Stimulated activated CD4-positive, alpha-beta T cell treated with anti-CD3 and anti-CD28 coated beads, Interleukin-15, amount 100 ng/mL, for 24 hours (primary cell): ENCODE data around the gene AKR1B15.
"Not testable (repeated sequence)": the region's sequence is repeated elsewhere in the genome, so short reads cannot be mapped to it uniquely, and the experiment has no call there.

Source experiments
- DNase-seq: peaks from one replicate; pipeline ENCODE4 v3.0.0-alpha.2; 2020

The AKR1B15 gene

DNA sequence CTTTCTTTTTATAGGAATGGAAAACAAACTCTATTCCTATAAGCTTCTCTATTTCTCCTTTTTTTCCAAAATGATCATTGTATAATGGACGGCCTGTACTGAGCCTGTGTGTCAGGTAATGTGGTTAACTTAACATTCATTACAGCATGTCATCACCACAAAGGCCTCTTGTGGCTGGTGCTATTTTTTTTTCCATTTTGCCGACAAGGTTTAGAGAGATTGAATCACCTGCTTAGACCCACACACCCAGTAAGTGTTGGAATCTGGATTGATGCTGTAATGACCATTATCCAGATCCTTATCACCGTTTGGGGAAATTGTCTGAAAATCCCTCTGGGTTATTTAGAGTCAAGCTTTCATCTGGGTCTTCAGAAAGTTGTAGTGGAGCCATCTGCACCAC lies 18.5 kb downstream of the AKR1B15 start:
- DNase-seq, result no peak

DNA sequence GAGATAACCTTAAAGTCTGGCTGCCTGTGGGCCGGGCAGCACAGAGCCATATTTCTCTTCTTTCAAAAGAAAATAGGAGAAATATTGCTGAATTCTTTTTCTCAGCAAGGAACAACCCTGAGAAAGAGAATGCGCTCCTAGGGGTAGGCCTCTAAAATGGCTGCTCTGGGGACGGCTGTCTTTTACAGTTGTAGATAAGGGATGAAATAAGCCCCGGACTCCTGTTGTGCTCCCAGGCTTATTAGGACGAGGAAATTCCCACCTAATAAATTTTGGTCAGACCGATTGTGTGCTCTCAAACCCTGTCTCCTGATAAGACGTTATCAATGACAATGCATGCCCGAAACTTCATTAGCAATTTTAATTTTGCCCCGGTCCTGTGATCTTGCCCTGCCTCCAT lies 21.1 kb downstream of the AKR1B15 start:
- DNase-seq, result not testable (repeated sequence)

DNA sequence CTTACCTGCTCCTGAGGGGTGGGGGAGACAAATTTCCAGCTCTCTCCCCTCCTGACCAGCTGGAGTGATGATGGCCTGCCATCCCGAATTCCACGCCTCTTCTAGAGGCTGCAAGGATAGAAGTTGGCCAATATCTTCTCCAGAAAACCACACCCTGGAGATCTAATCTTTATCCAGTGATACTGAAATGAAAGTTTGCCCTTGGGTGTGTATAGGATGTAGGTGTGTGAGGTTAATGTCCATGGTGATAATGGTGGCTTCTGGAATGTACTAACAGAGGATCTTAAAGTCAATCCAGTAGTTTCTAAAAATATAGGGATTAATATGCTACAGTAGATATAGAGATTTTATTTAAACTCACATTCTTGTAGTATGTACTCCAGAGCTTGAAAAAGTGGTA lies 22.2 kb downstream of the AKR1B15 start:
- no peak for DNase-seq

DNA sequence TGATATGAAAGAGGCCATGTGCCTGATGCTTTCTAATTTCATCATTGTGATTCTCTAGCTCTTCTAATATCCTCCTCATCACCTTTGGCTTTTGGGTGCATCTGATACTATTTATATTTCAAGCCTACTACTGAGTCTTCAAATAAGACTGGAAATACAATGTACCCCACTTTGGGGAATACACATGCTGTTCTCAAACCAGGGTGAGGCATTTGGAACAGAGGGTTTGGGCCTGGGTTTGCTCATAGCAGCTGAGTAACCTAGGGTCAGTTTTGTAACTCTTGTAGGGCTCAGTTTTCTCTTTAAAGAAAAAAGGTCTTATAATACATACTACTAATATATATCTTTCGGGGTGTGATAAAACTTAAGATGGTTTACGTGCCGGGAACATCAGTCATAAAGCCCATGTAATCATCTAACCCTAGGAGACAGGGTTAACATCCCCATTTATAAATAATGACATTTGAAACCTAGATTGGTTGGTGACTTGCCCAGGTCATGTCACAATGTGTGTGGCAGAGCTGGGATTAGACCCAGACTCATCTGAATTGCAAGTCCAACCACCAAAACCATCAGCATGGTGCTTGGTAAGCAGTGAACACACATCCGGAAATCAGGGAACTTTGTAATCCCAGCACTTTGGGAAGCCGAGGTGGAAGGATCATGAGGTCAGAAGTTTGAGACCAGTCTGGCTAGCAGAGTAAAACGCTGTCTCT lies 23.0 kb downstream of the AKR1B15 start:
- DNase-seq, result no peak

DNA sequence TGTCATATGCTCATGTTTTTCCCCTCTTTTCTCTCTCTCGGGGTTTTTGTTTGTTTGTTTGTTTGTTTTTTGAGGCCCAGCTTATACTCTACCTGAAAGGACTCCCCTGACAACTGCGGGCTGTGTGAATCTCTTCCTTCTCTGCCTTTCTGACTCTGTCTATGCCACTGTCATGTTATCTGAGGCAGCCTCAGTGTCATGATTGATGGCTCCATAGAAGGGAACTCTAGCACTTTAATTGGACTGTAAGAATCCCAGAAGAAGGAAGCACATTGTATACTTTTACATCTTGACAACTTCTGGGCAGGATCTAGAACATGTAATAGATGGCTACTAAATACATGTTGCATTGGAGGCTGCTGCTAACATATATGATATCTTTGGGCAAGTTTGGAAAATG lies 25.4 kb downstream of the AKR1B15 start:
- DNase-seq, result no peak

DNA sequence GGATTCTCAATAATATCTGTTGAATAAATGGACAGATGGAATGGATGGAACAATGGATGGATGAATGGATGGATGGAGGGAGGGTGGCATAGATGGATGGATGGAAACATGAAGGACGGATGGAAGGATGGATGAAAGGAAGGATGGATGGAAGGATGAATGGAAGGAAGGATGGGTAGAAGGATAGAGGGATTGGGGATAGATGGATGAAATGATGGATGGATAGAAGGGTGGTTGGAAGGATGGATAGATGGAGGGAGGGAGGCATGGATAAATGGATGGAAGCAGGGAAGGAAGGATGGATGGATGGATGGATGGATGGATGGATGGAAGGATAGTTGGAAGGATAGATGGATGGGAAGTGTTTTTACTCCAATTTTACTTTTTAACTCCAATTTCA lies 35.4 kb downstream of the AKR1B15 start:
- DNase-seq, result no peak

DNA sequence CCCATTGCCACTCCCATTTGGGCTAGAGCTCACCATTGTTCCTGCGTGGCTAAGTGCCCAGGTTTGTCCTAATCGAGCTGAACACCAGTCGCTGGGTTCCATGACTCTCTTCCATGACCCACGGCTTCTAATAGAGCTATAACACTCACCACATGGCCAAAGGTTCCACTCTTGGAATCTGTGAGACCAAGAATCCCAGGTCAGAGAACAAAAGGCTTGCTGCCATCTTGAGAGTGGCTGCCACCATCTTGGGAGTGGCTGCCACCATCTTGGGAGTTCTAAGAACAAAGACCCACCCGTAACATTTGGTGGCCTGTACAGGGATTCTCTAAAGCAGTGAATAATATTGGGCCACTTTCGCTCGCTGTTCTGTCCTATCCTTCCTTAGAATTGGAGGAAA lies 37.0 kb downstream of the AKR1B15 start:
- no peak for DNase-seq

DNA sequence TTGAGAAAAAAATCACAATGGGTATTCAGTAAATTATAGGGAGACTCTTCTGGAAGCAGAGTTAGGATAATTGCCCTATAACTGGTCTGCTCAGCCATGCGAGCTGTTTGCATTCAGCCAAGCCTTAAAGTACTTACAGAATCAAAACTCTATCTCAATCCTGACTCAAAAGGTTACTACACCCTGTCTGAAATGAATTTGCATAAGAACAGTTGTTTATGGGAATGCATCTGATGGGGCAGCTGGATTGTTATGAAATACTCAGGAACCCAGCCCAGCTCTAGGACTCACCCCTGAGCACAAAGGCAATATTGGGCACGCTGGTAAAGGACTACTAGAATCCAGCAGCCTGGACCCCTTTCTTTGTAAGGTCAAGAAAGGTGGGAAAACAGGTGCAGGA lies 38.8 kb downstream of the AKR1B15 start:
- no peak for DNase-seq

DNA sequence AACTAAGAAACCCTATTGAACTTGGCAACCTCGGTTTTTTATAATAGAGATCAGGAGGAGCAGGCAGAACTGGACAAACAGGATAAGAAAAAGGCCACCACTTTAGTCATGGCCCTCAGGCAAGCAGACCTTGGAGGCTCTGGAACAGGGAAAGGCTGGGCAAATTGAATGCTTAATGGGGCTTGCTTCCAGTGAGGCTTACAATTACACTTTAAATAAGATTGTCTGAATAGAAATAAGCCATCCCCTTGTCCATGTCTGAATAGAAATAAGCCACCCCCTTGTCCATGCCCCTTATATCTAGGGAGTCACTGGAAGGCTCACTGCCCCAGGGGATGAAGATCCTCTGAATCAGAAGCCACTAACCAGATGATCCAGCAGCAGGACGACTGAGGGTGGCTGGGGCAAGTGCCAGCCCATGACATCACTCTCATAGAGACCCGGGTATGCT lies 40.6 kb downstream of the AKR1B15 start:
- no peak for DNase-seq

DNA sequence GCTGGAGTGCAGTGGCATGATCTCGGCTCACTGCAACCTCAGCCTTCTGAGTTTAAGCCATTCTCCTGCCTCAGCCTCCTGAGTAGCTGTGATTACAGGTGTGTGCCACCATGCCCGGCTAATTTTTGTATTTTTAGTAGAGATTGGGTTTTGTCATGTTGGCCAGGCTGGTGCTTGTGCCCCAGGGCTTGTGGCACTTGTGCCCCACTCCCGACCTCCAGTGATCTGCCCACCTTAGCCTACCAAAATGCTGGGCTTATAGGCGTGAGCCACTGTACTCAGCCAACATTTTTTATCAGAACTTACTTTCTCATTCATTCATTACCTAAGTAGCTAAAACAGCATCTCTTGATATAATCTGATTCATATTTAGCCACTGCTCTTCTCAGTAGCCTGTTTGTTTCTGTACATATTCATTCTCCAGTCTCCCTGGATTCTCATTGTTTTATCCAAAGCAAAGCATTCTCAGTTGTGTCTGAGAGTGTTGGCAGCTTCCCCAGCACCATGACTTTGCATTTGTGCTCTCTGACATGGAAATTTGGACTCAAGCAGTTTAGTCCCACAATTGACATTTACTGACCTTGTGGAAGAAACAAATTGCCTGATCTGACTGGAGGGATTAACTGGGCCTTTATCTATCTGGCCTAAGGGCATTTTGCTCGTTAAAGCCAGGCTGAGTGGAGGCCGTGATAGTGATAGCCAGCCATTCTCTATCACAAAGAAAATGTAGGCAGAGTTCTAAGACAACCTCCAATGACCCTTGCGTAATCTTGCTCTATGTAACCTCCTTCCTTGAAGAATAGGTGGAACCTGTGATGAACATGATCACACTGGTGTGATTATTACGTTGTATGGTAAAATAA lies 44.9 kb downstream of the AKR1B15 start:
- no peak for DNase-seq

DNA sequence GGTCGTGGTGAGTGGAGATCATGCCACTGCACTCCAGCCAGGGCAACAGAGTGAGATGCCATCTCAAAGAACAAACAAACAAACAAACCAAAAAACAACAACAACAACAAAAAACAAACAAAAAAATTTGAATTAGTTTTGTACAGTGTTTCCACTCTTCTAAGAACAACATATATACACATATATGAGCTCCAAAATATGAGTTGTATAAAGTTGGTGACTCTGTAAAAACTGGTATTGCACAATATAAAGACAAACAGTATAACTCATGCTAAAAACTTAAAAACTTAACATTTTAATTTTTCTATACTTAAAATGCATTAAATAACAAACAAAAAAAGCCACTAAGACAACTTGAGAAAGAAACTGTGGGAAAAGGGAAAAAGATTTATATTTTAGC lies 46.0 kb downstream of the AKR1B15 start:
- DNase-seq, result no peak

DNA sequence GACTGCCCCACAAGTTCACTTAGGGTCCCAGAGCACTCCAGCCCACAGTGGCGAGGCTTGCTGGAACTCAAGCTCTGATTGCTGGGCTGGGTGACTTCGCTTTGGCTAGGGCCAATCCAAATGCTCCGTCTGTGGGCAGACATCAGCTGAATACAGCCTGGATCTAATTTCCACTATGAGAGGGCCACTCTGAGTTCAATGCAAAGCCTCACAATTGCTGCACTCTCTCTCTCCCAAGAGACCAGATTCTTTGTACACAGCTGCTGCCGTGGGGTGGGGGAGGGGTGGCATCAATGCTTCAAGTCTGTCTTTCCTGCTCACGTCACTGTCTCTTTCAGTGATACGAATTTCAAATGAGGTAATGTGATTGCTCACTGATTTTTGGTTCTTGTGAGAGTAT lies 50.5 kb downstream of the AKR1B15 start:
- DNase-seq, result no peak

DNA sequence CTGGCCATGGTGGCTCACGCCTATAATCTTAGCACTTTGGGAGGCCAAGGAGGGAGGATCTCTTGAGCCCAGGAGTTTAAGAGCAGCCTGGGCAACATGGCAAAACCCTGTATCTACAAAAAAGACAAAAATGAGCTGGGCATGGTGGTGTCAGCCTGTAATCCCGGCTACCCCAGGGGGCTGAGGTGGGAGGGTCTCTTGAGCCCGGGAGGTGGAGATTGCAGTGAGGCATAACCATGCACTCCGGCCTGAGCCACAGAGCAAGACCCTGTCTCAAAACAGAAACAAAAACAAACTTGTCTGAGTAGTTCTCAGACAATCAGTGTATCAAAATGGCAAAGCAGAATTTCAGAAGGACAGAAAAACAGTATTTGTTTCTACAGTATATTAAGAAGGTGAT lies 52.5 kb downstream of the AKR1B15 start:
- DNase-seq, result no peak

DNA sequence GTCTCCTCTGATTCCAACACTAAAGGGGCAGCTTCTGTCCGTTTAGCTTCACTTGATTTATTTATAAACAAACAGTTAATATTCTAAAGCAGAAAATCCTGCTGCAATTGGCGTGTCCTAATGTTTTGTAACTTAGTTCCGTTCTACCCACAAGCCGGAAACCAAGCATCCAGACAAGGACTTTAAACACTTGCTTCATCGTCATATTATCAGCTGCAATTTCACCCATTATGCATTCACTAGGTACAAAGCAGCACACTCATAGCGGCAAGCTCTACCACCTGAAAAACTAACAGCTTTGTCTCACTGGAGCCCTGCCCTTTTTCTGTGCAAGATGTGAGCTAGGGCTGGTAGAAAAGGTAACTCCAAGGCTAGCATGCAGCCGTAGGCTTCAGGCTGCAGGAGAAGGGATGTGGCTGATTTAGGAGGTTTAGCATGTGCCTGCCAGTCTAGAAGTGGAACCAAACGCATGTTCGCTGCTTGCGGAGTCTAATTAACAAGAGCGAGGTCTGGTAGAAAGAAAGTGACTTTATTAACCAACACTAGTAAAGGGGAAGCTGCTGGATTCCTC lies 54.1 kb downstream of the AKR1B15 start:
- DNase-seq, result no peak

DNA sequence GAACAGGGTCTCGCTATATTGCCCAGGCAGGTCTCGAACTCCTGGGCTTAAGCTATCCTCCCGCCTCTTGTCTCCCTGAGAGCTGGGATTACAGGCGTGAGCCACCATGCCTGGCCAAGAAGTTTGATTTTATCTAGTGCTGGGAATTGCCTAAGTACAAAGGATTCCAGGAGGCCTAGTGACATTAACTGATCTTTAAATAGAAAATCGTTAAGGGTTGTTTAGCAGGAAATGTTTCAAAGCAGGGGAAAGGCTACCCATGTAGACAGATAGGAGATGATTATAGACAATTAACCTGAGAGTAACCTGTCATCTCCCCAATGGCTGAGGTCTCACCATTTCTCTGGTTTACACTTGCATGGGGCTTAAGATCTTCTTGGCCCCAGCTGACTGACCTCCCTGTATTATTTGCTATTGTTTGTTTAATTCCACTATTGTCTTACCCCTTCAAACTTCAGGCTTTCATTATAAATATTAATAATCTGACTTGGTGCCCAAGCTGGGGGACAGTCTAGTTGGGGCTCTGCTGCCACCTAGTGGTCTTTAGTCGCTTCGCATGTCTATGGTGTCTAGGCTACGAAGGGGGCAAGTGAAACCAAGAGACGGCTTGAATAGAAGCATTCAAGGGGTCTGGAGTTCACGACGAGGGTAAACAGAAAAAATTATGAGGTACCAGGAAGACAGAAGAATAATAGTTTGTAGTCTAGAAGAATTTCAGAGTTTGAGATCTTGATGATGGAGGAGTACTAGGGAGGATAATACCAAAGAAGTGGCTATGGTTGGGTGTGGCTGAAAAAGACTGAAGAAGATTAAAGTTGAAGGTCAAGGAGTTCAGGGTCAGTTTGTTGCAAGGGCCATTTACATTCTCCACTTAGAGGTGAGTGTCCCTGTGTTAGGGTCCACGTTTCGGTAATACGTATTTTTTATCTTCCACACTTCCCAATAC lies 57.3 kb downstream of the AKR1B15 start:
- peak; percentile 68 for DNase-seq

DNA sequence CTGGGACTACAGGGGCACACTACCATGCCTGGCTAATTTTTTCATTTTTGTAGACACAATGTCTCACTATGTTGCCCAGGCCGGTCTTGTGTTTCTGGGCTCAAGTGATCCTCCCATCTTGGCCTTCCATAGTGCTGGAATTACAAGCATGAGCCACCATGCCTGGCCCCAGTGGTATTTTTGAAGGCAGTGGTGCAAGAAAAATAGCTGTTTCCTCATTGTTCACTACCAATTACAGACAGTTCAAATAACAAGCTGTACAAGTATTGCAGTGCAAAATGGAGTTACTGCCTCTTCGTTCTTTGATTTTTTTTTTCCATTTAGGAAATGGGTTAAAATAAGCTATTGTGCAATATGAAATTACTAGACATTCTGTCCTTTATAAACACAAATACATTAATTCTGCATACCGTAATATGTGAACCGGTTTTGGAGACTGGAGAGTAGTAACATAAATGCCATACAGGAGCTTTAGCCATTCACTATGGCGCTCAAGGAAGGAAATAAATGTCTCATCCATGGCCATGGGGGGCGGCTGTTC lies 62.8 kb downstream of the AKR1B15 start:
- DNase-seq, result no peak

DNA sequence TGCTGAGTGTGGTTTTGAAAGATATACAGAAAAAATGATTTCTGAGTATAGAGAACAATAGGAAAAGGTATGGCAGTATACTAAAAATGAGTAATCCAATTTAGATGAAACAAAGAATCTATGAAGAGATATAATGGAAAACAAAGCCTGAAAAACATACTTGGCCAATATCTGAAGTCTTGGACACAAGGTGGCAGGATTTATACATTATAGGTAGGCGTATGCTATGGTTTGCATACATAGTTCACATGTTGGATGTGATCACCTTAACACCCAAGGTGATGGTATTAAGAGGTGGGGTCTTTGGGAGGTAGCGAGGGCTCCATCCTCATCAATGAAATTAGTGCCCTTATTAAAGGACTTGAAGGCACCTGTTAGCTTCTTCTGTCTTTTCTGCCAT lies 63.3 kb downstream of the AKR1B15 start:
- no peak for DNase-seq

DNA sequence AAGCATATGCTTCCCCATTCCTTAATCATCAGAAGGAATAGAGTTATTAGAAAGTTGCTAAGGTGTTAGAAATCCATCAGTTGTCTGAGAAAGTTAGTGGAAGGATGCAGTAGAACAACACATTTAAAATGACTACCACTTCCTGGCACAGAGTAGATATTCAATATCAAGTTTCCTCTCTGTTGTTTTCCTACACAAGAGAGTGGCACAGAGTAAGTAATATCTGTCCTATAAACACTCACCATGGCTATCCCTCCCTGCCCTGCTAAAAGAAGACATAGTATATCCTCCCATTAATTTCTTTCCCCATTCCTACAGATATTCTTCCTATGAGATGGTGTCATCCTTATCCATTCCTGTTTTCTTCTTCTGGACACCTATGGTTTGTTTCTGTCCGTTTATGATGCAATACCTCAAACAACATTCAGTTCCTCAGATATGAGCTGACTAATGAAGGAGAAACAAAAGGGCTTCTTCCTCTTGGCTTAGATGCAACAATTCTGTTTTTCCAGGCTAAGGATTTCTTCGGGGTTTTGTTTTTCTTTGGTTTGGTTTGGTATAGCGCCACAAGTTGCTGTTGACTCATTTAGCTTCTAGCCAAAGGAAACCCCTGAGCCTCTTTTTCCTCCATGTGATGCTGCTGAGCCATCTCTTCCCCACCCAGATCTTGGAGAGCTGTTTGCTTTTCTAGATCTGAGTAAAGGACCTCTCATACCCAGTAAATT lies 64.9 kb downstream of the AKR1B15 start:
- peak; percentile 45 for DNase-seq

DNA sequence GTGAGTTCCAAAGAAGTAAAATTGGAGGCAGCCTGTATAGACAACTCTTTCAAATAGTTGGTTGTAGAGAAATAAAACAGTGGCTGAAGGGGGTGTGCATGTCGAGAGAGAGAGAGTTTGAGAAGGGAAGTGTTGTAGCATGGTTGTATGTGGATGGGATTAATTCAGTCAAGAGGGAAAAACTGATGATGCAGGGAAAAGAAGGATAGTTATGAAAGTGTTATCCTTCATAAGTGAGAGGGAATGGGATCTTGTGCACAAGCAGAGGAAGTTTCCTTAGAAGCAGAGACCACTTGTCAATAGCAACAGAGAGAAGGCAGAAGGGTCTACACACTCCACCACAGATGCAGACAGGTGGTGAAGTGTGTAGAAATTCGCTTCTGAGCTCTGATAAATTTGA lies 67.7 kb downstream of the AKR1B15 start:
- no peak for DNase-seq

DNA sequence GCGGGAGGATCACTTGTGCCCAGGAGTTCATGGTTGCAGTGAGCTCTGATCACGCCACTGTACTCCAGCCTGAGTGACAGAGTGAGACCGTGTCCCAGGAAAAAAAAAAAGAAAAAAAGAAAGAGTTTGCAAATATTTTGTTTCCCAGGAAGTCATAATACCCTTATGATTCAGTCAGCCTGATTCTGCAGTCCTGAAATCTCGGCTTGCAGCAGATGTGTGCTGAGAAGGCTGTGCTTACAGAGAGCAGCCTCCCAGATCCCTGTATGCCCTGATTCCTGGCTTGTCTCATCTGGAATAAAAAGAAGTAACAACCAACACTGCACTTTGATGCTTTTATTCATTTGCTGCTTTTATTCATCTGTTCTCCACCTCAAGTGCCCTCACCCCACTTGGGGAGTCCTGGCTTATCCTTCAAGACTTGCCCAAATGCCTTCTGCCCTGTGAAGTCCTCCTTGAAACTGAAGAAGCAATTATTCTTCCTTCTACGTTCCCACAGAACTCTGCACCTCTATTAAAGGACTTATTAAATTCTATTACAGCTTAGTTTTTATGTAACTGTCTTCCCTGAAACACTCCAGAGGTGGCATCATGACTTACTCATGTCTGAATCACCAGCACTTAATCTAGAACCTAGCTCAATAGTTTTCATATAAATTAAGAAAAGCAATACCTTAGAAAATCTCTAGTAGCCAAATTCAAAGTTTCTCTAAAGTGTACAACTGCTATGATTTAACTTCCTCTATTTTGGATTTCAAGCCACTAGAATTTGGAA lies 70.0 kb downstream of the AKR1B15 start:
- DNase-seq, result no peak
